MM.1S (cell line): ENCODE data around the gene BRME1.

Source experiments
- DNase-seq: peaks from one replicate; pipeline ENCODE4 v3.0.0-alpha.2; 2015
- H2AFZ ChIP-seq: fragments of 300-600 bp; sonication (generic); 2 replicates; pipeline ENCODE4 v1.6.0; 2016; ENCODE audit warnings: antibody characterized with exemption, low read length
- H3F3A ChIP-seq: fragments of 300-600 bp; sonication (generic); 2 replicates; pipeline ENCODE4 v1.6.1; 2016; ENCODE audit warnings: mild to moderate bottlenecking, antibody characterized with exemption, low read length, moderate library complexity, mixed read lengths; ENCODE audit not compliant: insufficient read depth
- H3K27ac ChIP-seq: fragments of 300-600 bp; sonication (generic); 2 replicates; pipeline ENCODE4 v1.5.1; 2016; ENCODE audit warnings: mild to moderate bottlenecking, low read length
- H3K27me3 ChIP-seq: fragments of 300-600 bp; sonication (generic); replicated peaks from 2 replicates; pipeline ENCODE4 v1.6.0; 2016; ENCODE audit warnings: low read length; ENCODE audit not compliant: insufficient read depth
- H3K36me3 ChIP-seq: fragments of 300-600 bp; sonication (generic); replicated peaks from 2 replicates; pipeline ENCODE4 v1.6.1; 2016; ENCODE audit warnings: mild to moderate bottlenecking, low read length, mixed read lengths; ENCODE audit not compliant: insufficient read depth
- H3K4me1 ChIP-seq: fragments of 300-600 bp; sonication (generic); 2 replicates; pipeline ENCODE4 v1.6.1; 2016; ENCODE audit warnings: low read length, mixed read lengths
- H3K4me2 ChIP-seq: fragments of 300-600 bp; sonication (generic); 2 replicates; pipeline ENCODE4 v1.6.0; 2016; ENCODE audit warnings: low read depth, low read length
- H3K4me3 ChIP-seq: fragments of 300-600 bp; sonication (generic); 2 replicates; pipeline ENCODE4 v1.5.1; 2016; ENCODE audit warnings: low read length, mixed read lengths
- H3K79me2 ChIP-seq: fragments of 300-600 bp; sonication (generic); 2 replicates; pipeline ENCODE4 v1.6.1; 2016; ENCODE audit warnings: mixed run types, low read length, mixed read lengths
- H3K9ac ChIP-seq: fragments of 300-600 bp; sonication (generic); 2 replicates; pipeline ENCODE4 v1.6.1; 2016; ENCODE audit warnings: low read length, mixed read lengths
- H3K9me2 ChIP-seq: fragments of 300-600 bp; sonication (generic); replicated peaks from 2 replicates; pipeline ENCODE4 v1.6.1; 2016; ENCODE audit warnings: mild to moderate bottlenecking, low read length, mixed read lengths; ENCODE audit not compliant: insufficient read depth
- H3K9me3 ChIP-seq: fragments of 300-600 bp; sonication (generic); replicated peaks from 2 replicates; pipeline ENCODE4 v1.6.1; 2016; ENCODE audit warnings: mild to moderate bottlenecking, low read length, mixed read lengths; ENCODE audit not compliant: insufficient read depth
- H4K20me1 ChIP-seq: fragments of 300-600 bp; sonication (generic); 2 replicates; pipeline ENCODE4 v1.6.1; 2016; ENCODE audit warnings: mild to moderate bottlenecking, low read length, moderate library complexity, mixed read lengths; ENCODE audit not compliant: insufficient read depth
- CTCF ChIP-seq: fragments of 300-600 bp; sonication (generic); IDR thresholded peaks from 2 replicates; pipeline ENCODE4 v1.5.1; 2016; ENCODE audit warnings: antibody characterized with exemption, low read length, mixed read lengths
- EZH2 ChIP-seq: fragments of 300-600 bp; sonication (generic); optimal IDR thresholded peaks from 2 replicates; pipeline ENCODE3; 2017; ENCODE audit warnings: low read depth, mild to moderate bottlenecking, antibody characterized with exemption, low read length, mixed read lengths
- EZH2phosphoT487 ChIP-seq: fragments of 300-600 bp; sonication (generic); IDR thresholded peaks from 2 replicates; pipeline ENCODE4 v1.6.1; 2018; ENCODE audit warnings: antibody characterized with exemption, low read length

BRME1 gene

DNA sequence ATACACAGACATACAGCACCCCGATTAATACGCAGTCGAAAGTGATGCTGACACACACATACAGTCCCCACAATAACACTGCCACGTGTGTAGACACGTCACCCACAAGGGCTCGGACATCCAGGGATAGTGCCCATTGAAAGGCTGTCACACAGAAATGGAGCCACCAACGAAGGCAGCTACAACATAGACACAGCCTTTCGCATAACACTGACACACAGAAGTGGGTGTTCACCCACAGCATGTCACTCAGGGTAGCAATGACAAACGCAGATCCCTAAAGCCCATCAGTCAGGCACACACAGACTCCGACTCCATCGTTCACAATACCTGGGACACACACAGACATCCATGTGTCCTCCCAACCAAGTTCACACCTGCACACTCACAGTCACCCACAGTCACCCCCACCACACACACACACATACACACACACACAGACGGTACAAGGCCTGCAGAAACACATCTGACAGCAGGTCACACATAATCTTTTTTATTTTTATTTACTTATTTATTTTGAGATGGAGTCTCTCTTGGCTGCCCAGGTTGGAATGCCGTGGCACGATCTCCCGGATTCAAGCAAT, 39.4 kb downstream of the BRME1 start:
- Histone ChIP-seq H3K4me1 (peaks cover 3% of the 10 kb centered on the region; the same call in 1 of the 2 replicates), H3K9ac (no peak overlapping the region), H3K4me2 (no peak overlapping the region), H3K9me3 (no peaks in the 10 kb centered on the region), H3K36me3 (no peaks in the 10 kb centered on the region), H3K27ac (no peak overlapping the region), H3F3A (no peaks in the 10 kb centered on the region), H3K4me3 (no peak overlapping the region), H2AFZ (no peak overlapping the region), H3K27me3 (peaks cover 70% of the 10 kb centered on the region), H3K9me2 (no peaks in the 10 kb centered on the region), H3K79me2 (no peaks in the 10 kb centered on the region), H4K20me1 (no peaks in the 10 kb centered on the region)
- DNase-seq, result no peak
- no peak for TF ChIP-seq EZH2
- TF ChIP-seq EZH2phosphoT487, result 0 out of 2 replicates have a peak, but pooled peaks have one; percentile 6
- no peak for TF ChIP-seq CTCF

- no peaks in the 10 kb centered on the region for H3K36me3 ChIP-seq
- TF ChIP-seq EZH2phosphoT487 (0 out of 2 replicates have a peak, but pooled peaks have one; percentile 12), EZH2 (no peak)
- no peak overlapping the region for H3K27ac ChIP-seq
- no peaks in the 10 kb centered on the region for H3K79me2 ChIP-seq
- no peak overlapping the region for H3K9ac ChIP-seq
- H3K9me2 ChIP-seq, result no peaks in the 10 kb centered on the region
- peaks cover 5% of the 10 kb centered on the region; the same call in 1 of the 2 replicates for H3K4me1 ChIP-seq
- H2AFZ ChIP-seq, result no peak overlapping the region
- H3K4me3 ChIP-seq, result no peak overlapping the region
- no peaks in the 10 kb centered on the region for H3F3A ChIP-seq
- H3K4me2 ChIP-seq, result peak overlapping the region; percentile 29; the same call in 1 of the 2 replicates
- H3K27me3 ChIP-seq, result peaks cover 68% of the 10 kb centered on the region
- H4K20me1 ChIP-seq, result no peaks in the 10 kb centered on the region
- DNase-seq, result no peak
- H3K9me3 ChIP-seq, result no peaks in the 10 kb centered on the region
Measured at GRCh38 chr19:13865571-13866462, 40.1 kb downstream of the BRME1 start.

DNA sequence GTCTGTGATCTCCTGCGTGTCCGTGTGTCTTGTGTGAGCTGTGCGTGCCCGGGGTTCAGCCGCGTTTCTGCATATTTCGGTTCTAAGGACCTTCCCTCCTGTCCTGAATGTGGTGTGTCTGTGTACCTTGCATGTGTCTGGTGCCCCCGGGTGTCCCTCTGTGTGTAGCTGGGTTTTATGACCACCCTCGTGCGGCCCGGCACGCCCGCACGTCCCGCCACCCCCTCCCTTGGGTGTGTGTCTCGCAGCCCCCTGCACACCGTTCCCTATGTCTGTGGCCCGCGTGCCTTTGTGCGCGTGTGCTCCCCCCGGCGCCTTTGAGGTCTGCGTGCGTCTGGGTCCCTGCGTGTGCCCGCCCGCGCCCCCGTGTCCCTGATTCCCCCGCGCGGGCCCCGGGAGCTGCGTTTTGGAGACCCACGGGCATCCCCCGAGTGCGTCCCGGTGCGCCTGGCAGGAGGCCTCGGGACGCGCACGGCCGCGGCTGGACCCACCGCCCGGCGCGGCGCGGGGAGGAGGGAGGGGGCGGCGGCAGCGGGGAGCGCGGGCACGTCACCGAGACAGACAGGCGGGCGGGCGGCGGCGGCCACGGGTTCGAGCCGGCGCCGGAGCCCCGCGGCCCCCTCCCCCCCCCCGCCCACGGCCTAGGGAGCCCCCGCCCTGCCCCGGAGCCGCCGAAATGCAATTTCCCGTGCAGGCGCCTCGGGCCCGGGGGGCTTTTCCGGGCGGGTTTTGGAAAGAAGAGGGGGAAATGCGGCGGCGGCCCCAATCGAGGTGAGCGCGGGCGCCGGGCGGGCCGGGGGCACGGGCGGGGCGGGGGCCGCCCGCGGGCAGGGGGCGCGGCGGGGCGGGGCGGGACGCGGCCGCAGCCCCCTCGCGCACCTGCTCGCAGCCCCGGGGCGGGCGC, 41.0 kb downstream of the BRME1 start:
- DNase-seq, result no peak
- H2AFZ ChIP-seq, result no peak overlapping the region
- no peak overlapping the region for H3K9ac ChIP-seq
- H3K4me1 ChIP-seq, result peaks cover 5% of the 10 kb centered on the region; the same call in 1 of the 2 replicates
- H3K4me3 ChIP-seq, result no peak overlapping the region
- H3K9me2 ChIP-seq, result no peaks in the 10 kb centered on the region
- H3K4me2 ChIP-seq, result no peak overlapping the region
- H3F3A ChIP-seq, result no peaks in the 10 kb centered on the region
- no peaks in the 10 kb centered on the region for H3K9me3 ChIP-seq
- peak; percentile 77 for TF ChIP-seq EZH2
- no peak for TF ChIP-seq CTCF
- TF ChIP-seq EZH2phosphoT487, result no peak
- H3K36me3 ChIP-seq, result no peaks in the 10 kb centered on the region
- no peaks in the 10 kb centered on the region for H3K79me2 ChIP-seq
- H3K27me3 ChIP-seq, result peaks cover 62% of the 10 kb centered on the region
- no peak overlapping the region for H3K27ac ChIP-seq
- no peaks in the 10 kb centered on the region for H4K20me1 ChIP-seq
